IMR-90 (cell line): ENCODE measurements around the gene NUP58. TPM values are rescaled to one million over a fixed set of nuclear protein-coding genes. Genes with fewer than 3 reads are reported as not detected.

ENCODE experiments used
- ATAC-seq: fragments of 200-7000 bp; cut with Tn5 transposase; 2 replicates; pipeline ENCODE4 v1.9.1; 2020; ENCODE audit warnings: low read depth, mild to moderate bottlenecking, moderate library complexity
- BruUV-seq: library from RNA; stranded (reverse); fragments of 400-500 nt; replicated peaks from 2 replicates; lab custom pipeline; 2021; lab: Mats Ljungman, UMichigan
- CTCF ChIA-PET: fragments of 300-600 bp; formaldehyde crosslinking; extraction: SDS; loops from one replicate; lab custom pipeline; 2021; ENCODE audit warnings: antibody characterized with exemption; lab: Yijun Ruan, JAX
- POLR2A ChIA-PET: fragments of 300-600 bp; sonication (Branson Sonifier 250); formaldehyde crosslinking; loops from one replicate; lab custom pipeline; 2022; ENCODE audit warnings: antibody characterized with exemption; ENCODE audit not compliant: unreplicated experiment; lab: Charles Lee
- DNase-seq: peaks from one replicate; pipeline ENCODE4 v3.0.0; 2013
- H2AFZ ChIP-seq: replicated peaks from 2 replicates; pipeline ENCODE3; 2013; ENCODE audit warnings: low read length, mild to moderate bottlenecking; ENCODE audit not compliant: poor library complexity
- H2AK5ac ChIP-seq: 2 replicates; pipeline ENCODE4 v1.6.1; 2013; ENCODE audit warnings: low read depth, low read length, inconsistent platforms
- H2AK9ac ChIP-seq: replicated peaks from 2 replicates; pipeline ENCODE3; 2013; ENCODE audit warnings: mild to moderate bottlenecking, low read depth, low read length, moderate library complexity; ENCODE audit not compliant: poor library complexity
- H2BK120ac ChIP-seq: 2 replicates; pipeline ENCODE4 v1.6.1; 2013; ENCODE audit warnings: low read depth, low read length, inconsistent platforms
- H2BK15ac ChIP-seq: 3 replicates; pipeline ENCODE4 v1.6.1; 2013; ENCODE audit warnings: low read depth, low read length, inconsistent platforms
- H2BK20ac ChIP-seq: 2 replicates; pipeline ENCODE4 v1.6.1; 2013; ENCODE audit warnings: low read depth, mild to moderate bottlenecking, inconsistent platforms, low read length, moderate library complexity
- H2BK5ac ChIP-seq: 2 replicates; pipeline ENCODE4 v1.6.1; 2013; ENCODE audit warnings: mild to moderate bottlenecking, low read depth, low read length, inconsistent platforms; ENCODE audit not compliant: poor library complexity, severe bottlenecking
- H3K14ac ChIP-seq: replicated peaks from 2 replicates; pipeline ENCODE4 v1.6.1; 2013; ENCODE audit warnings: low read depth, low read length, inconsistent platforms
- H3K18ac ChIP-seq: 2 replicates; pipeline ENCODE4 v1.6.1; 2013; ENCODE audit warnings: low read depth, low read length, control low read depth
- H3K23ac ChIP-seq: 2 replicates; pipeline ENCODE4 v1.6.1; 2013; ENCODE audit warnings: low read depth, low read length, inconsistent platforms
- H3K27ac ChIP-seq: 2 replicates; pipeline ENCODE4 v1.5.1; 2013; ENCODE audit warnings: mild to moderate bottlenecking, control low read depth, low read length; ENCODE audit not compliant: insufficient read depth
- H3K27me3 ChIP-seq: 2 replicates; pipeline ENCODE4 v1.6.1; 2013; ENCODE audit warnings: low read length; ENCODE audit not compliant: control insufficient read depth, insufficient read depth
- H3K36me3 ChIP-seq: 2 replicates; pipeline ENCODE4 v1.6.1; 2013; ENCODE audit warnings: low read length, mixed read lengths; ENCODE audit not compliant: control insufficient read depth, insufficient read depth
- H3K4ac ChIP-seq: 2 replicates; pipeline ENCODE4 v1.6.1; 2013; ENCODE audit warnings: low read depth, low read length, inconsistent platforms
- H3K4me1 ChIP-seq: 2 replicates; pipeline ENCODE4 v1.6.1; 2013; ENCODE audit warnings: low read length, mixed read lengths; ENCODE audit not compliant: control insufficient read depth, insufficient read depth
- H3K4me2 ChIP-seq: 2 replicates; pipeline ENCODE4 v1.6.1; 2013; ENCODE audit warnings: low read depth, mild to moderate bottlenecking, control low read depth, low read length, moderate library complexity
- H3K4me3 ChIP-seq: 2 replicates; pipeline ENCODE4 v1.5.1; 2013; ENCODE audit warnings: low read depth, mild to moderate bottlenecking, control low read depth, low read length, moderate library complexity; ENCODE audit not compliant: insufficient read depth
- H3K56ac ChIP-seq: 2 replicates; pipeline ENCODE4 v1.6.1; 2013; ENCODE audit warnings: low read length, inconsistent platforms; ENCODE audit not compliant: insufficient read depth; ENCODE audit errors: extremely low read depth
- H3K79me1 ChIP-seq, 2 experiments: 2 replicates each; pipeline ENCODE4 v1.6.1; 2013; ENCODE audit warnings: low read length in 2 of 2, inconsistent platforms in 1 of 2, low read depth in 1 of 2
- H3K9ac ChIP-seq: 2 replicates; pipeline ENCODE4 v1.6.1; 2013; ENCODE audit warnings: low read depth, low read length, control low read depth
- H3K9me1 ChIP-seq: 2 replicates; pipeline ENCODE4 v1.6.1; 2013; ENCODE audit warnings: low read length, inconsistent platforms; ENCODE audit not compliant: insufficient read depth
- H3K9me3 ChIP-seq: 2 replicates; pipeline ENCODE4 v1.6.1; 2013; ENCODE audit warnings: low read length; ENCODE audit not compliant: control insufficient read depth, insufficient read depth
- H4K20me1 ChIP-seq: 2 replicates; pipeline ENCODE4 v1.6.1; 2013; ENCODE audit warnings: low read length, inconsistent platforms; ENCODE audit not compliant: insufficient read depth
- H4K5ac ChIP-seq: 2 replicates; pipeline ENCODE4 v1.6.1; 2013; ENCODE audit warnings: mild to moderate bottlenecking, low read depth, low read length, control low read depth
- H4K8ac ChIP-seq, 2 experiments: 2 replicates each; pipeline ENCODE4 v1.6.1; 2013; ENCODE audit warnings: low read depth in 2 of 2, low read length in 2 of 2, control low read depth in 1 of 2, inconsistent platforms in 1 of 2
- H4K91ac ChIP-seq: 2 replicates; pipeline ENCODE4 v1.6.1; 2013; ENCODE audit warnings: low read depth, low read length, inconsistent platforms; ENCODE audit not compliant: insufficient read depth
- MXI1 ChIP-seq: IDR thresholded peaks from 2 replicates; pipeline ENCODE4 v1.6.1; 2012; ENCODE audit warnings: low read depth, mild to moderate bottlenecking, low read length, moderate library complexity, borderline replicate concordance
- POLR2A ChIP-seq: IDR thresholded peaks from 2 replicates; pipeline ENCODE4 v1.6.1; 2012; ENCODE audit warnings: mild to moderate bottlenecking, low read depth, low read length
- WGBS, 2 experiments: methylation state at CpG; one replicate each; pipeline versions ENCODE4 v1.1.5 to v1.1.7; 2013; ENCODE audit warnings: missing lambda C conversion rate in 2 of 2; ENCODE audit not compliant: insufficient read length in 1 of 2; ENCODE audit errors: extremely low coverage in 2 of 2; 5-methylcytosine and 5-hydroxymethylcytosine counted together
- dilution Hi-C: fragments of 300-500 bp; cut with HindIII; formaldehyde crosslinking; loops from one replicate; pipeline ENCODE4 v1.14.3; 2018; ENCODE audit warnings: low sequenced_read_pairs; ENCODE audit not compliant: unreplicated experiment
- in situ Hi-C: fragments of 300-500 bp; cut with MboI; formaldehyde crosslinking; loops from 3 replicates; pipeline ENCODE4 v1.14.3; 2019; ENCODE audit warnings: low sequenced_read_pairs, inconsistent platforms, mixed read lengths
- intact Hi-C: fragments of 100-400 bp; cut with micrococcal nuclease; formaldehyde crosslinking; loops from 2 replicates; pipeline ENCODE4 v1.10.0; 2022
- polyA plus RNA-seq, 3 experiments: library from polyadenylated mRNA; depleted of rRNA; stranded (reverse); fragments of >200 nt; gene quantifications; 2 replicates each; pipeline ENCODE4 v1.2.3, GENCODE V29; 2012; ENCODE audit warnings: low replicate concordance in 1 of 3
- total RNA-seq: library from RNA; depleted of rRNA; stranded (reverse); fragments of >200 nt; gene quantifications from 2 replicates; pipeline ENCODE4 v1.2.3, GENCODE V29; 2012; rRNA removed

The NUP58 gene
- total and polyA plus RNA-seq, 2 of the 4 experiments (the other 2 are of a cell fraction): 29.7 to 50.7 TPM

GRCh38 chr13:25391932-25392331, 90.5 kb downstream of the NUP58 start:
- Histone ChIP-seq H3K9me1 (no peaks in the 10 kb centered on the region), H3K4ac (no peak overlapping the region), H3K23ac (no peak overlapping the region), H3K14ac (no peak overlapping the region), H3K36me3 (no peaks in the 10 kb centered on the region), H4K8ac (no peak overlapping the region), H3K27me3 (no peaks in the 10 kb centered on the region), H2AK5ac (no peak overlapping the region), H4K20me1 (no peaks in the 10 kb centered on the region), H3K18ac (no peak overlapping the region), H2BK120ac (no peak overlapping the region), H3K27ac (no peak overlapping the region), H2AK9ac (no peak overlapping the region), H3K79me1 (no peaks in the 10 kb centered on the region), H3K4me3 (no peak overlapping the region), H3K9me3 (no peaks in the 10 kb centered on the region), H3K4me2 (no peak overlapping the region), H3K9ac (no peak overlapping the region), H3K56ac (no peak overlapping the region), H2BK5ac (no peak overlapping the region), H4K91ac (no peak overlapping the region), H2BK15ac (no peak overlapping the region), H3K4me1 (no peaks in the 10 kb centered on the region), H2AFZ (no peak overlapping the region), H4K5ac (no peak overlapping the region), H2BK20ac (no peak overlapping the region)
- POLR2A ChIA-PET: no interaction called here
- dilution Hi-C loops: no loop called here
- no TSS peak for BruUV-seq
- TF ChIP-seq POLR2A (no peak), MXI1 (no peak)
- ATAC-seq (no peak), DNase-seq (no peak)
- in situ Hi-C loops: loop anchor here (25.0 kb wide), 1 partner anchor 305 kb away; the partner anchor contains the start of gene PABPC3
- intact Hi-C loops: no loop called here
- CTCF ChIA-PET: interaction anchor here (0.7 to 0.8 kb wide), 2 partner anchors 17 to 19 kb away, joined by 3 to 5 read pairs; no protein-coding TSS in a partner anchor
- no CpG with 5 or more reads among the region's 4 CpGs for WGBS, 2 experiments

Other genes starting within 250 kb of the NUP58 start
- under 0.01 and 0.18 TPM in 2 replicates for gene PABPC3, start 205.5 kb upstream of the NUP58 start, total RNA-seq
- 0.10 and 0.15 TPM in 2 replicates for gene PABPC3, start 205.5 kb upstream of the NUP58 start, polyA plus RNA-seq (2012; rRNA removed)
- not detected in 2 replicates for gene AMER2, start 129.3 kb upstream of the NUP58 start, total RNA-seq
- gene AMER2, start 129.3 kb upstream of the NUP58 start, polyA plus RNA-seq (2012; rRNA removed): not detected in 2 replicates
- 21.7 and 33.1 TPM in 2 replicates for gene MTMR6, start 14.1 kb upstream of the NUP58 start, total RNA-seq
- 7.4 and 9.4 TPM in 2 replicates for gene MTMR6, start 14.1 kb upstream of the NUP58 start, polyA plus RNA-seq (2012; rRNA removed)
- gene ATP8A2, start 70.3 kb downstream of the NUP58 start, total RNA-seq: 0.18 and 0.28 TPM in 2 replicates
- gene ATP8A2, start 70.3 kb downstream of the NUP58 start, polyA plus RNA-seq (2012; rRNA removed): 0.02 and 0.04 TPM in 2 replicates